Upper lobe of left lung (tissue), 6 donors: ENCODE results near the gene MCM7. TPM values are rescaled to one million over a fixed set of nuclear protein-coding genes. Genes with fewer than 3 reads are reported as not detected.

Experiments used
- ATAC-seq, 2 donors: fragments of 200-7000 bp; cut with Tn5 transposase; one replicate each; pipeline ENCODE4 v1.9.1; 2022; ENCODE audit warnings: mild to moderate bottlenecking in 2 of 2, moderate library complexity in 2 of 2; ENCODE audit not compliant: low FRiP score in 2 of 2
- DNase-seq, 2 donors: peaks; one replicate each; pipeline ENCODE4 v3.0.0-alpha.2; 2019 to 2020
- H3K27ac ChIP-seq, 4 donors: fragments of 200-600 bp; sonication (generic); one replicate each; pipeline ENCODE4 v1.5.1; 2016 to 2019
- H3K27me3 ChIP-seq, 4 donors: fragments of 200-600 bp; sonication (generic); one replicate each; pipeline ENCODE4 v1.5.1; 2017 to 2019
- H3K36me3 ChIP-seq, 4 donors: fragments of 200-600 bp; sonication (generic); one replicate each; pipeline ENCODE4 v1.5.1; 2016 to 2019
- H3K4me1 ChIP-seq, 4 donors: fragments of 200-600 bp; sonication (generic); one replicate each; pipeline ENCODE4 v1.5.1; 2018 to 2019
- H3K4me3 ChIP-seq, 4 donors: fragments of 200-600 bp; sonication (generic); one replicate each; pipeline ENCODE4 v1.5.1; 2017 to 2019; ENCODE audit warnings: mild to moderate bottlenecking in 2 of 4, moderate library complexity in 1 of 4
- H3K9me3 ChIP-seq, 4 donors: fragments of 200-600 bp; sonication (generic); one replicate each; pipeline ENCODE4 v1.5.1; 2018 to 2019
- EP300 ChIP-seq, 4 donors: sonication (generic); formaldehyde crosslinking; IDR thresholded peaks; one replicate each; pipeline ENCODE4 v1.5.1; 2017; ENCODE audit warnings: antibody characterized with exemption in 4 of 4, control low read depth in 2 of 4
- POLR2A ChIP-seq, 4 donors: fragments of 450-650 bp; IDR thresholded peaks; one replicate each; pipeline ENCODE4 v1.5.1; 2016 to 2017; ENCODE audit warnings: antibody characterized with exemption in 4 of 4, mild to moderate bottlenecking in 2 of 4
- POLR2AphosphoS5 ChIP-seq, 2 donors: sonication (generic); formaldehyde crosslinking; IDR thresholded peaks; one replicate each; pipeline ENCODE4 v1.5.1; 2017; ENCODE audit warnings: antibody characterized with exemption in 2 of 2
- WGBS, 2 donors: methylation state at CpG; one replicate each; pipeline ENCODE4 v1.1.5; 2017 to 2018; 5-methylcytosine and 5-hydroxymethylcytosine counted together
- total RNA-seq, 6 donors: library from RNA; depleted of rRNA in 4 of 6; stranded (reverse); fragments of >200 nt in 4 of 6; gene quantifications; one replicate each; pipeline versions ENCODE4 v1.1.0 to v1.2.1, GENCODE V29; 2016 to 2021
- TF ChIP-seq, protein P1 (sequence below), 6 experiments: fragments of 450-650 bp in 4 of 6; fragments of 200-600 bp in 2 of 6; sonication (generic) in 2 of 6; IDR thresholded peaks; one replicate each; pipeline ENCODE4 v1.5.1; 2016 to 2019; ENCODE audit warnings: antibody characterized with exemption in 6 of 6
- donor health status: DM: no; HTN: no; CAD: no; lungs with moderate emphysema.
- donor health status: DM: no; HTN: yes; CAD: no; lungs with severe emphysema.

MCM7 gene
- total RNA-seq, 6 donors from 2014 or later = 29.3 to 78.6 (median 44.1) TPM

DNA sequence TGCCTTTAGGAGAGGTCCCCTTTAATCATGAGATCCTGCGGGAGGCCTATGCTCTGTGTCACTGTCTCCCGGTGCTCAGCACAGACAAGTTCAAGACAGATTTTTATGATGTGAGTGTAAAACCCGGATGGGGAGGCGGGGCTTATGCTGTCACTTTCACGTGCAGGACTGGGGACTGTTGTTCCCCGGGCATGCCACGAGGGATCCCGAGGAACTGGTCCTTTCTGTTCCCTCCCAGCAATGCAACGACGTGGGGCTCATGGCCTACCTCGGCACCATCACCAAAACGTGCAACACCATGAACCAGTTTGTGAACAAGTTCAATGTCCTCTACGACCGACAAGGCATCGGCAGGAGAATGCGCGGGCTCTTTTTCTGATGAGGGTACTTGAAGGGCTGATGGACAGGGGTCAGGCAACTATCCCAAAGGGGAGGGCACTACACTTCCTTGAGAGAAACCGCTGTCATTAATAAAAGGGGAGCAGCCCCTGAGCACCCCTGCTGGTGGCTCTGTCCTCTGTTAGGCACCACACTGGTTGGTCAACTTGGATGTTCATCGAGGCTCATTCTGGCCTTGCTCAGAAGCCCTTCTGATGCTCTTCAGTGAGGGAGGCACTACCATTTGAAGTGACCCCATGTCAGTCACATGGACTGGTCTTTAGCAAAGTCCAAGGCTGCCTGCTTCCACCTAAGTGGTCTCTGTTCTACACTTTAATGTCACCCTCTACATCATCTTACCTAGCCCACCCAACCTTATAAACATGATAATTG lies 9.6 kb downstream of the MCM7 start:
- DNase-seq (no peak), ATAC-seq (no peak)
- no peak for TF ChIP-seq POLR2AphosphoS5 (IDR thresholded peaks at IDR 0.05)
- TF ChIP-seq POLR2A (IDR thresholded peaks at IDR 0.05) = no peak
- no peak for TF ChIP-seq EP300 (IDR thresholded peaks at IDR 0.05)
- TF ChIP-seq, protein P1, sequence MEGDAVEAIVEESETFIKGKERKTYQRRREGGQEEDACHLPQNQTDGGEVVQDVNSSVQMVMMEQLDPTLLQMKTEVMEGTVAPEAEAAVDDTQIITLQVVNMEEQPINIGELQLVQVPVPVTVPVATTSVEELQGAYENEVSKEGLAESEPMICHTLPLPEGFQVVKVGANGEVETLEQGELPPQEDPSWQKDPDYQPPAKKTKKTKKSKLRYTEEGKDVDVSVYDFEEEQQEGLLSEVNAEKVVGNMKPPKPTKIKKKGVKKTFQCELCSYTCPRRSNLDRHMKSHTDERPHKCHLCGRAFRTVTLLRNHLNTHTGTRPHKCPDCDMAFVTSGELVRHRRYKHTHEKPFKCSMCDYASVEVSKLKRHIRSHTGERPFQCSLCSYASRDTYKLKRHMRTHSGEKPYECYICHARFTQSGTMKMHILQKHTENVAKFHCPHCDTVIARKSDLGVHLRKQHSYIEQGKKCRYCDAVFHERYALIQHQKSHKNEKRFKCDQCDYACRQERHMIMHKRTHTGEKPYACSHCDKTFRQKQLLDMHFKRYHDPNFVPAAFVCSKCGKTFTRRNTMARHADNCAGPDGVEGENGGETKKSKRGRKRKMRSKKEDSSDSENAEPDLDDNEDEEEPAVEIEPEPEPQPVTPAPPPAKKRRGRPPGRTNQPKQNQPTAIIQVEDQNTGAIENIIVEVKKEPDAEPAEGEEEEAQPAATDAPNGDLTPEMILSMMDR (IDR thresholded peaks at IDR 0.05) = no peak
- no peak overlapping the region for H3K4me3 ChIP-seq
- H3K9me3 ChIP-seq = no peaks in the 10 kb centered on the region
- H3K27ac ChIP-seq = no peak overlapping the region
- H3K4me1 ChIP-seq = peaks cover 12 to 21% (median 17%) of the 10 kb centered on the region in 4 donors
- H3K36me3 ChIP-seq = peaks cover 44 to 61% (median 60%) of the 10 kb centered on the region in 4 donors
- no peaks in the 10 kb centered on the region for H3K27me3 ChIP-seq
- WGBS, 2 donors = 60 to 71% methylated on average over 8 to 19 of the region's 19 CpGs

DNA sequence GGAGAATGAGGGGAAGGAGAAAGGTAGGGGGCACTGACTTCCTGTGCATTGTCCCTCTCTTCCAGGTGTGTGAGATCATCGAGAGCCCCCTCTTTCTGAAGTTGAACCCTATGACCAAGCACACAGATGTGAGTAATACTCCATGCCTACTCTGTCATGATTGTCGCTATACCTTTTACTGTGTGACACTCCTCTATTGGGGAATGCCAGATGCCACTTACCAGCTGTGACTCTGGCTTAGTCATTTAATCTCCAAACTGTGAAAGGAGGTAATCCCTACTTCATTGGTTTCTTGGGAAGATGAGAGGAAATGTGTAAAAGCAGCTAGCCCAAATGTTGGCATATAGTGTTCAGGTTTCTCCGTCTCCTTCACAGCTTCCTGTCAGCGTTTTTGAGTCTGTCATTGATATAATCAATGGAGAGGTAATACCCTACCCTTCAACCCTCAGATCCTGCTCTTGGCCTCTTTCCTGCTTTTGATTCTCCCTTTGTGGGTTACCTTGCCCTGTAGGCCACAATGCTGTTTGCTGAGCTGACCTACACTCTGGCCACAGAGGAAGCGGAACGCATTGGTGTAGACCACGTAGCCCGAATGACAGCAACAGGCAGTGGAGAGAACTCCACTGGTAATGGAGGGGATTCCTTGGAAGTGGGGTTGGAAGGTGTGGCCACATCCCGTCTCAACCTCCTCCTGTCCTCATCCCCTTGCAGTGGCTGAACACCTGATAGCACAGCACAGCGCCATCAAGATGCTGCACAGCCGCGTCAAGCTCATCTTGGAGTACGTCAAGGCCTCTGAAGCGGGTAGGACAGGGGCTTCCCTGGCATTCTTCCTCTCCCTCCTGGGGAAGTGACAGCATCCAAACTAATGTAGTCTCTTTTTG lies 10.4 kb downstream of the MCM7 start:
- H3K27me3 ChIP-seq = no peaks in the 10 kb centered on the region
- no peak overlapping the region for H3K4me3 ChIP-seq
- H3K27ac ChIP-seq = no peak overlapping the region
- TF ChIP-seq POLR2AphosphoS5 (IDR thresholded peaks at IDR 0.05) (no peak), POLR2A (IDR thresholded peaks at IDR 0.05) (no peak), EP300 (IDR thresholded peaks at IDR 0.05) (no peak)
- TF ChIP-seq, protein P1 (IDR thresholded peaks at IDR 0.05) = no peak
- H3K36me3 ChIP-seq = peaks cover 35 to 53% (median 52%) of the 10 kb centered on the region in 4 donors
- no peaks in the 10 kb centered on the region for H3K9me3 ChIP-seq
- DNase-seq (no peak), ATAC-seq (no peak)
- 86 to 91% methylated on average over 13 to 14 of the region's 14 CpGs for WGBS, 2 donors
- peaks cover 12 to 21% (median 17%) of the 10 kb centered on the region in 4 donors for H3K4me1 ChIP-seq

DNA sequence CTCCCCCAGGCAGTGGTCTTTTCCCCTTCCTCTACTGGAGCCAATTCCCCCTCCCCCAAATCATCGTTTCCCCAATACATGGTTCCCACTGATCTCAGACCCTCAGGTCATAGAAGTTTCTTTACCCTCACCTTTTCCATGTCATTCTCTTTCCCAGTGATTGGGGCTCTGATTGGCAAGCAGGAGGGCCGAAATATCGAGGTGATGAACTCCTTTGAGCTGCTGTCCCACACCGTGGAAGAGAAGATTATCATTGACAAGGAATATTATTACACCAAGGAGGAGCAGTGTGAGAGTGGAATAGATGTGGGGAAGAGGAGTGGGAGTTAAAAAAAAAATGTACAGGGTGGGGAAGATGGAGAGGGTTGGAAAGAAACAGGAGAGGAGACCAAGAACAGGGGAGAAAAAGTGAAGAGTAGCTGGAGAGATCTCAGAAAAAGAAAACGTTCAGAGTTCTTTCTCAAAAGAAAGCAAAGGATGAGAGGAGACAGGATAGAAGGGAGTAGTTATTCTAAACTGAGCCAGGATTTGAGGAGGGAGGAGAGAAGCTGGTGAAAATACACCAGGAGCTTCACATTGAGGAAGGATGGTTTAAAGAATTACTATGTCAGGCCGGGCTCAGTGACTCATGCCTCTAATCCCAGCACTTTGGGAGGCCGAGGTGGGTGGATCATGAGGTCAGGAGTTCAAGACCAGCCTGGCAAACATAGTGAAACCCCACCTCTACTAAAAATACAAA lies 11.6 kb downstream of the MCM7 start:
- Histone ChIP-seq H3K27ac (peak overlapping the region; percentile 79 to 90 (median 84)), H3K4me3 (peak overlapping the region; percentile 68 to 92 (median 88)), H3K27me3 (no peaks in the 10 kb centered on the region), H3K9me3 (no peaks in the 10 kb centered on the region), H3K36me3 (peaks cover 27 to 42% (median 40%) of the 10 kb centered on the region in 4 donors), H3K4me1 (peaks cover 12 to 21% (median 17%) of the 10 kb centered on the region in 4 donors)
- no peak for TF ChIP-seq EP300 (IDR thresholded peaks at IDR 0.05)
- no peak for TF ChIP-seq POLR2AphosphoS5 (IDR thresholded peaks at IDR 0.05)
- no peak for DNase-seq
- WGBS, 2 donors = 30 to 49% methylated on average over 7 of the region's 7 CpGs
- no peak for ATAC-seq

DNA sequence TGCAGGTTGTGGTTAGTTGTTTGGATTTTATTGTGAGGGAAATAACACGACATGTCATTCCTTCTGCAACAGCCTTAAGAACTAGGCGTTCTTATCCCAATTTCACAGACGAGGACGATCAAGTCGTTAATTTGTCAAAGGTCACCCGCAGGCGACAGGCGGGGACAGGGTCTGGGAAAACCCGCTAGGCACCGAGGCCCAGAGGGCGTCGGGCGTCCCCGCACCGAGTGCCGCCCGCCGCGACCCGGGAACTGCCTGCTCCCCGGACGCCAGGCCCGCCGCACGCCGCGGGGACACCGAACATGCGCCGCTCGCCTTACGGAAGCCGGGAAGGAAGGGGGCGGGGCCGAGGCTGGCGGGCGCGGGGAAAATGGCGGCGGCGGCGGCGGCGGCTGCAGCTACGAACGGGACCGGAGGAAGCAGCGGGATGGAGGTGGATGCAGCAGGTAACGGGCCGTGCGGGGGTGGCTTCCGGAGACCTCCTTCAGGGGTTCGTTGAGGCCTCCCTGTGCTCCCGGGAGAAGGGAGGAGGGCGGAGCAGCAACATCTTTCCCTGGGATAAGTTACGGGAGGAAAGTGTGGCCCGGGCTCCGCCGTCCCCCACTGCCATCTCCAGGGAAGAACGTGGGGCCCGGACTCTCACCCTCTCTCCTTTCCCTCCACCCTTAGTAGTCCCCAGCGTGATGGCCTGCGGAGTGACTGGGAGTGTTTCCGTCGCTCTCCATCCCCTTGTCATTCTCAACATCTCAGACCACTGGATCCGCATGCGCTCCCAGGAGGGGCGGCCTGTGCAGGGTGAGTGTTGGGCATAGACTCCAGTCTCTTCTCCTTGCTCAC lies 12.4 kb downstream of the MCM7 start, which contains the start of gene COPS6:
COPS6 (plus strand) TSS at position 349 of the 837 bp plus-strand sequence; CDS start at position 371, 22 bp downstream.
- H3K4me3 ChIP-seq = peak within 1 kb of the TSS; percentile 68 to 92 (median 88)
- TF ChIP-seq POLR2AphosphoS5 (IDR thresholded peaks at IDR 0.05) (peak; percentile 93 to 96), POLR2A (IDR thresholded peaks at IDR 0.05) (peak in 3 of 4 donors; percentile 42 to 93 (median 79)), EP300 (IDR thresholded peaks at IDR 0.05) (peak in 1 of 4 donors; percentile 39)
- TF ChIP-seq, protein P1 (IDR thresholded peaks at IDR 0.05) = peak in 1 of 6 experiments; percentile 28
- H3K27ac ChIP-seq = peak within 1 kb of the TSS; percentile 79 to 90 (median 84)
- peak; percentile 81 to 95 for ATAC-seq
- DNase-seq = peak; percentile 78 to 98
- WGBS, 2 donors = 0 to 1% methylated on average over 24 to 45 of the region's 68 CpGs
- H3K36me3 ChIP-seq = peaks cover 26 to 34% (median 33%) of the 10 kb centered on the region in 4 donors
- H3K4me1 ChIP-seq = peaks cover 12 to 21% (median 17%) of the 10 kb centered on the region in 4 donors
- H3K9me3 ChIP-seq = no peaks in the 10 kb centered on the region
- H3K27me3 ChIP-seq = no peaks in the 10 kb centered on the region
